PC-3 (cell line): ENCODE results near the gene CNNM1. TPM values are rescaled to one million over a fixed set of nuclear protein-coding genes. Genes with fewer than 3 reads are reported as not detected.

Source experiments
- ATAC-seq: fragments of 200-7000 bp; cut with Tn5 transposase; 2 replicates; pipeline ENCODE4 v1.9.1; 2020; ENCODE audit warnings: mild to moderate bottlenecking, moderate library complexity
- BruUV-seq: library from RNA; stranded (reverse); fragments of 400-500 nt; replicated peaks from 2 replicates; lab custom pipeline; 2021; lab: Mats Ljungman, UMichigan
- CTCF ChIA-PET: fragments of 300-600 bp; sonication (Branson Sonifier 250); formaldehyde crosslinking; loops from one replicate; lab custom pipeline; 2022; ENCODE audit warnings: antibody characterized with exemption; lab: Charles Lee
- POLR2A ChIA-PET: fragments of 300-600 bp; sonication (Branson Sonifier 250); formaldehyde crosslinking; loops from one replicate; lab custom pipeline; 2022; ENCODE audit warnings: antibody characterized with exemption; ENCODE audit not compliant: unreplicated experiment; lab: Charles Lee
- DNase-seq: peaks from one replicate; pipeline ENCODE4 v3.0.0-alpha.2; 2015
- H2AFZ ChIP-seq: fragments of 300-600 bp; sonication (generic); 2 replicates; pipeline ENCODE4 v1.6.0; 2016; ENCODE audit warnings: antibody characterized with exemption, low read length
- H3F3A ChIP-seq: fragments of 300-600 bp; sonication (generic); one replicate; pipeline ENCODE4 v1.6.0; 2017; ENCODE audit warnings: antibody characterized with exemption, low read length, control low read depth, mild to moderate bottlenecking; ENCODE audit not compliant: unreplicated experiment
- H3K27ac ChIP-seq: fragments of 300-600 bp; sonication (generic); 2 replicates; pipeline ENCODE4 v1.5.1; 2016; ENCODE audit warnings: mild to moderate bottlenecking, low read length
- H3K27me3 ChIP-seq: fragments of 300-600 bp; sonication (generic); 2 replicates; pipeline ENCODE4 v1.6.1; 2016; ENCODE audit warnings: low read length, mixed read lengths
- H3K36me3 ChIP-seq: fragments of 300-600 bp; sonication (generic); 2 replicates; pipeline ENCODE4 v1.6.1; 2016; ENCODE audit warnings: low read depth, mixed run types, low read length, mixed read lengths
- H3K4me1 ChIP-seq: fragments of 300-600 bp; sonication (generic); 2 replicates; pipeline ENCODE4 v1.5.1; 2016; ENCODE audit warnings: low read length; ENCODE audit not compliant: insufficient read depth
- H3K4me2 ChIP-seq: fragments of 300-600 bp; sonication (generic); 2 replicates; pipeline ENCODE4 v1.6.0; 2016; ENCODE audit warnings: low read length
- H3K4me3 ChIP-seq: fragments of 300-600 bp; sonication (generic); 2 replicates; pipeline ENCODE4 v1.5.1; 2016; ENCODE audit warnings: mild to moderate bottlenecking, low read length, mixed read lengths
- H3K79me2 ChIP-seq: fragments of 300-600 bp; sonication (generic); 2 replicates; pipeline ENCODE4 v1.6.1; 2017; ENCODE audit warnings: low read length, mixed read lengths
- H3K9ac ChIP-seq: fragments of 300-600 bp; sonication (generic); 2 replicates; pipeline ENCODE4 v1.6.0; 2016; ENCODE audit warnings: mild to moderate bottlenecking, low read length
- H3K9me2 ChIP-seq: fragments of 300-600 bp; sonication (generic); replicated peaks from 2 replicates; pipeline ENCODE4 v1.6.1; 2016; ENCODE audit warnings: mixed run types, low read length, mixed read lengths
- H3K9me3 ChIP-seq: fragments of 300-600 bp; sonication (generic); 2 replicates; pipeline ENCODE4 v1.6.1; 2016; ENCODE audit warnings: low read length, mixed read lengths
- H4K20me1 ChIP-seq: fragments of 300-600 bp; sonication (generic); 2 replicates; pipeline ENCODE4 v1.6.1; 2016; ENCODE audit warnings: low read length, mixed read lengths
- EZH2 ChIP-seq: fragments of 300-600 bp; sonication (generic); IDR thresholded peaks from one replicate; pipeline ENCODE4 v1.6.1; 2017; ENCODE audit warnings: antibody characterized with exemption, mild to moderate bottlenecking, low read length; ENCODE audit not compliant: unreplicated experiment
- EZH2phosphoT487 ChIP-seq: fragments of 300-600 bp; sonication (generic); IDR thresholded peaks from 2 replicates; pipeline ENCODE4 v1.6.1; 2018; ENCODE audit warnings: mild to moderate bottlenecking, antibody characterized with exemption, low read length, borderline replicate concordance
- intact Hi-C: fragments of 100-400 bp; cut with micrococcal nuclease; formaldehyde crosslinking; loops from 2 replicates; pipeline ENCODE4 v1.9.0; 2023
- total RNA-seq: library from RNA; depleted of rRNA; stranded (reverse); fragments of >200 nt; gene quantifications from 2 replicates; pipeline ENCODE4 v1.2.3, GENCODE V29; 2014
- TF ChIP-seq, protein P1 (sequence below): fragments of 300-600 bp; sonication (generic); conservative IDR thresholded peaks from 2 replicates; pipeline ENCODE4 v1.5.1; 2017; ENCODE audit warnings: antibody characterized with exemption, low read depth, mild to moderate bottlenecking, low read length

Gene CNNM1
- total RNA-seq, 1 experiment from 2014 or later = 3.3 TPM

DNA sequence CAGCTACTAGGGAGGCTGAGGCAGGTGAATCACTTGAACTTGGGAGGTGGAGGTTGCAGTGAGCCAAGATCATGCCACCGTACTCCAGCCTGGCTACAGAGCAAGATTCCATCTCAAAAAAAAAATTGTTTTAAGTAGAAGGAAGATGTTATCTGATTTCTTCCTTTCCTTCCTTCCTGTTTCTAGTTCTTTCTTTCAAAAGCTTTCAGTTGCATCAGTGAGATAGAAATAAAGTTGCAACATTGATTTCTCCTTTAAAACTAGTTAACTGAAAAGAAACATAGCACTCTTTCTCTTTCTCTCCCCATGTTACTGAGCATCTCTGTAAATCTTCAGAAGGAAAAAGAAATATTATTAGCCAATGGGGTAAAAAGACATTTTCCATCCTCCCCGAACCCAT lies 37.5 kb downstream of the CNNM1 start:
- no peaks in the 10 kb centered on the region for H3K27me3 ChIP-seq

DNA sequence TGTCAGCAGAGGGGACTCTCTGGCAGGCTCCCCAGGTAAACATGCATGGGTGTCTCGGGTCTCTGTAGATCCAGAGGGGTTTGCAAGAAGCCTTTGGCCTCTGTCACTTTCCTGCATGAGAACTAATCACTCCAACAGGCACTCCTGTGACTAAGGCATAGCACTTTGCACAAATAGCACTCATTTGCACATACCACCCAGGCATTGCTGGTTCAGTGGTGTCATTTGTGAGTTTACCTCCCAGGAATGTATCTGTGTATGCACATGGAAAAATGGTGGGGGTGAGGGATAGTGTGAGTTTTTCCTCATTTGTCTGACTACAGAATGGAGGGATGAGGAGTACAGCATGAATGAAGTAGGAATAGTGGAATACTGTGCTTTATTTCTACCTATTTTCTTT lies 39.5 kb downstream of the CNNM1 start:
- Histone ChIP-seq H3K27me3 (no peaks in the 10 kb centered on the region), H3K79me2 (no peaks in the 10 kb centered on the region), H3K4me2 (no peak overlapping the region), H3K4me1 (no peaks in the 10 kb centered on the region), H3K27ac (no peak overlapping the region), H2AFZ (no peak overlapping the region), H3K9ac (no peak overlapping the region), H3K4me3 (no peak overlapping the region), H3F3A (no peaks in the 10 kb centered on the region), H3K36me3 (no peaks in the 10 kb centered on the region), H4K20me1 (no peaks in the 10 kb centered on the region), H3K9me3 (no peaks in the 10 kb centered on the region), H3K9me2 (no peaks in the 10 kb centered on the region)
- CTCF ChIA-PET = no interaction called here
- POLR2A ChIA-PET = no interaction called here
- ATAC-seq (no peak), DNase-seq (no peak)
- intact Hi-C loops = no loop called here
- no TSS peak for BruUV-seq
- TF ChIP-seq EZH2phosphoT487 (no peak), EZH2 (no peak)
- TF ChIP-seq, protein P1, sequence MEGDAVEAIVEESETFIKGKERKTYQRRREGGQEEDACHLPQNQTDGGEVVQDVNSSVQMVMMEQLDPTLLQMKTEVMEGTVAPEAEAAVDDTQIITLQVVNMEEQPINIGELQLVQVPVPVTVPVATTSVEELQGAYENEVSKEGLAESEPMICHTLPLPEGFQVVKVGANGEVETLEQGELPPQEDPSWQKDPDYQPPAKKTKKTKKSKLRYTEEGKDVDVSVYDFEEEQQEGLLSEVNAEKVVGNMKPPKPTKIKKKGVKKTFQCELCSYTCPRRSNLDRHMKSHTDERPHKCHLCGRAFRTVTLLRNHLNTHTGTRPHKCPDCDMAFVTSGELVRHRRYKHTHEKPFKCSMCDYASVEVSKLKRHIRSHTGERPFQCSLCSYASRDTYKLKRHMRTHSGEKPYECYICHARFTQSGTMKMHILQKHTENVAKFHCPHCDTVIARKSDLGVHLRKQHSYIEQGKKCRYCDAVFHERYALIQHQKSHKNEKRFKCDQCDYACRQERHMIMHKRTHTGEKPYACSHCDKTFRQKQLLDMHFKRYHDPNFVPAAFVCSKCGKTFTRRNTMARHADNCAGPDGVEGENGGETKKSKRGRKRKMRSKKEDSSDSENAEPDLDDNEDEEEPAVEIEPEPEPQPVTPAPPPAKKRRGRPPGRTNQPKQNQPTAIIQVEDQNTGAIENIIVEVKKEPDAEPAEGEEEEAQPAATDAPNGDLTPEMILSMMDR = no peak

More for the DNA sequence above, 37.5 kb downstream of the CNNM1 start:
- H3K4me3 ChIP-seq = no peak overlapping the region
- no peak overlapping the region for H3K4me2 ChIP-seq
- ATAC-seq = no peak
- H3K27ac ChIP-seq = no peak overlapping the region
- H3K36me3 ChIP-seq = no peaks in the 10 kb centered on the region
- no peaks in the 10 kb centered on the region for H3F3A ChIP-seq
- TF ChIP-seq, protein P1 = no peak
- TF ChIP-seq EZH2 (no peak), EZH2phosphoT487 (no peak)
- H4K20me1 ChIP-seq = no peaks in the 10 kb centered on the region
- H2AFZ ChIP-seq = no peak overlapping the region
- H3K9me3 ChIP-seq = no peaks in the 10 kb centered on the region
- no peaks in the 10 kb centered on the region for H3K9me2 ChIP-seq
- no TSS peak for BruUV-seq
- intact Hi-C loops = no loop called here
- no peak for DNase-seq
- POLR2A ChIA-PET = no interaction called here
- H3K79me2 ChIP-seq = no peaks in the 10 kb centered on the region
- no peaks in the 10 kb centered on the region for H3K4me1 ChIP-seq
- CTCF ChIA-PET = no interaction called here
- H3K9ac ChIP-seq = no peak overlapping the region

DNA sequence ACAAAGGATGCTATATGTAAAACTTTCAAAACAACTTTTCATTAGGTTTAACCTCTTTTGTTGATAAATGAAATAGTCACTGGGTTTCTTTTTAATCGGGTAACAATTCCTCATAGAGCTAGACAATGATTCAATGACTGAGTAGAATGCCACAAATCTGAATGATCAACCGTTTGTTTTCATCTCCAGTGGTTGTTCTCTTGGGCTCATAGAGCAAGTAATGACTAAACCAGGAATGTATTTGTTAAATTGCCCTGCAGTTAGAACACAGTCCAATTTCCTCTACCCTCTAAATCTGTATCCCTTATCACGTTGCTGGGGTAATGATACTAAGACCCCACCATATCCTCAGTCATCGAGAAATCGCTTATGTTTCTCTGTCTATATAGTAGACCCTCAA lies 40.0 kb downstream of the CNNM1 start:
- no TSS peak for BruUV-seq
- TF ChIP-seq, protein P1 = no peak
- no peak for TF ChIP-seq EZH2phosphoT487
- no peak for TF ChIP-seq EZH2
- Histone ChIP-seq H3K4me3 (no peak overlapping the region), H3F3A (no peaks in the 10 kb centered on the region), H3K27me3 (no peaks in the 10 kb centered on the region), H3K4me1 (peaks cover under 1% of the 10 kb centered on the region; the same call in 1 of the 2 replicates), H3K27ac (no peak overlapping the region), H3K9me2 (no peaks in the 10 kb centered on the region), H3K9ac (no peak overlapping the region), H3K9me3 (no peaks in the 10 kb centered on the region), H3K4me2 (no peak overlapping the region), H2AFZ (no peak overlapping the region), H3K79me2 (no peaks in the 10 kb centered on the region), H4K20me1 (no peaks in the 10 kb centered on the region), H3K36me3 (no peaks in the 10 kb centered on the region)
- intact Hi-C loops = no loop called here
- DNase-seq (no peak), ATAC-seq (no peak)
- ChIA-PET POLR2A (no interaction called here), CTCF (no interaction called here)
